CD14-positive monocyte (primary cell): Measurements from ENCODE around the gene KCNH1. TPM values are rescaled to one million over a fixed set of nuclear protein-coding genes. Genes with fewer than 3 reads are reported as not detected.

Experiments
- DNase-seq, 3 donors: peaks; one replicate each; pipeline ENCODE4 v3.0.0-alpha.2; 2011 to 2022
- H2AFZ ChIP-seq: 2 replicates; pipeline ENCODE4 v1.6.0; 2012; ENCODE audit warnings: mild to moderate bottlenecking, low read depth, low read length, inconsistent platforms; ENCODE audit not compliant: insufficient read depth, poor library complexity, severe bottlenecking
- H3K27ac ChIP-seq, 2 donors: 1 replicate in 1 of 2; 2 replicates in 1 of 2; pipeline ENCODE4 v1.5.1; 2012 to 2013; ENCODE audit warnings: low read length in 2 of 2, control low read depth in 1 of 2, inconsistent platforms in 1 of 2, low read depth in 1 of 2, mild to moderate bottlenecking in 1 of 2
- H3K27me3 ChIP-seq, 2 donors: one replicate each; pipeline versions ENCODE4 v1.6.0 to v1.6.1; 2011 to 2013; ENCODE audit warnings: low read length in 2 of 2; ENCODE audit not compliant: control insufficient read depth in 2 of 2, insufficient read depth in 2 of 2
- H3K36me3 ChIP-seq, 2 donors: replicated peaks in 1 of 2; 1 replicate in 1 of 2; 2 replicates in 1 of 2; pipeline versions ENCODE4 v1.5.1 to v1.6.1; 2012 to 2013; ENCODE audit warnings: low read length in 2 of 2, control low read depth in 1 of 2, inconsistent platforms in 1 of 2, mild to moderate bottlenecking in 1 of 2; ENCODE audit not compliant: insufficient read depth in 2 of 2, control insufficient read depth in 1 of 2
- H3K4me1 ChIP-seq, 2 donors: 1 replicate in 1 of 2; 2 replicates in 1 of 2; pipeline versions ENCODE4 v1.5.1 to v1.6.1; 2012 to 2013; ENCODE audit warnings: low read length in 2 of 2, control low read depth in 1 of 2, inconsistent platforms in 1 of 2, mild to moderate bottlenecking in 1 of 2, moderate library complexity in 1 of 2; ENCODE audit not compliant: insufficient read depth in 2 of 2, control insufficient read depth in 1 of 2
- H3K4me2 ChIP-seq: replicated peaks from 2 replicates; pipeline ENCODE3; 2012; ENCODE audit warnings: low read length, moderate library complexity, mild to moderate bottlenecking; ENCODE audit not compliant: poor library complexity, severe bottlenecking; ENCODE audit errors: extremely low read depth
- H3K4me3 ChIP-seq, 3 experiments: fragments of 200-600 bp in 1 of 3; sonication (generic) in 1 of 3; replicated peaks in 1 of 3; 1 replicate in 2 of 3; 2 replicates in 1 of 3; pipeline ENCODE4 v1.5.1; 2011 to 2013; ENCODE audit warnings: low read length in 3 of 3, mild to moderate bottlenecking in 3 of 3, control low read depth in 2 of 3, low read depth in 2 of 3, inconsistent platforms in 1 of 3, moderate library complexity in 1 of 3
- H3K79me2 ChIP-seq: 2 replicates; pipeline ENCODE4 v1.6.0; 2012; ENCODE audit warnings: mild to moderate bottlenecking, control low read depth, inconsistent platforms, low read length, moderate library complexity; ENCODE audit not compliant: insufficient read depth
- H3K9ac ChIP-seq: 2 replicates; pipeline ENCODE4 v1.6.0; 2017; ENCODE audit warnings: low read length, mild to moderate bottlenecking; ENCODE audit not compliant: insufficient read depth, poor library complexity, severe bottlenecking
- H3K9me3 ChIP-seq, 2 donors: replicated peaks in 1 of 2; 1 replicate in 1 of 2; 2 replicates in 1 of 2; pipeline versions ENCODE4 v1.5.1 to v1.6.1; 2012 to 2013; ENCODE audit warnings: low read length in 2 of 2, control low read depth in 1 of 2; ENCODE audit not compliant: control insufficient read depth in 1 of 2, insufficient read depth in 1 of 2
- H4K20me1 ChIP-seq: 2 replicates; pipeline ENCODE4 v1.6.0; 2012; ENCODE audit warnings: mild to moderate bottlenecking, low read length, control low read depth, moderate library complexity; ENCODE audit not compliant: insufficient read depth
- H3K27ac Mint-ChIP-seq, 7 donors: one replicate each; pipeline ENCODE4 v1.8.0; 2020; ENCODE audit warnings: mild to moderate bottlenecking in 7 of 7, mixed read lengths in 7 of 7, moderate library complexity in 6 of 7, inconsistent platforms in 2 of 7
- H3K27me3 Mint-ChIP-seq, 3 donors: one replicate each; pipeline ENCODE4 v1.8.0; 2021 to 2022; ENCODE audit warnings: low read depth in 3 of 3, mild to moderate bottlenecking in 3 of 3, mixed read lengths in 3 of 3, moderate library complexity in 3 of 3, inconsistent platforms in 1 of 3
- H3K36me3 Mint-ChIP-seq, 2 donors: one replicate each; pipeline ENCODE4 v1.8.0; 2020; ENCODE audit warnings: mixed read lengths in 2 of 2, inconsistent platforms in 1 of 2, mild to moderate bottlenecking in 1 of 2
- H3K4me1 Mint-ChIP-seq: one replicate; pipeline ENCODE4 v1.8.0; 2020; ENCODE audit warnings: mild to moderate bottlenecking, mixed read lengths
- H3K4me3 Mint-ChIP-seq, 2 donors: one replicate each; pipeline ENCODE4 v1.8.0; 2020; ENCODE audit warnings: mild to moderate bottlenecking in 2 of 2, mixed read lengths in 2 of 2, moderate library complexity in 1 of 2
- H3K9me3 Mint-ChIP-seq, 7 donors: one replicate each; pipeline ENCODE4 v1.8.0; 2020 to 2022; ENCODE audit warnings: mixed read lengths in 7 of 7, mild to moderate bottlenecking in 6 of 7, moderate library complexity in 6 of 7, inconsistent platforms in 2 of 7
- WGBS: methylation state at CpG from one replicate; pipeline ENCODE4 v1.1.5; 2013; ENCODE audit warnings: missing lambda C conversion rate; ENCODE audit not compliant: insufficient coverage; 5-methylcytosine and 5-hydroxymethylcytosine counted together
- intact Hi-C, 2 donors: fragments of 100-400 bp; cut with micrococcal nuclease; formaldehyde crosslinking; loops; one replicate each; pipeline versions ENCODE4 v1.15.0 to v1.15.1; 2023
- polyA plus RNA-seq, 3 donors: library from polyadenylated mRNA; depleted of rRNA in 1 of 3; unstranded in 2 of 3; stranded (reverse) in 1 of 3; fragments of 300-500 nt in 2 of 3; fragments of >200 nt in 1 of 3; fragmentation: Illumina TruSeq in 2 of 3; gene quantifications; 1 replicate in 2 of 3; 2 replicates in 1 of 3; pipeline ENCODE4 v1.2.3, GENCODE V29; 2012 to 2021
- TF ChIP-seq, protein P1 (sequence below): fragments of 200-600 bp; IDR thresholded peaks from one replicate; pipeline ENCODE4 v1.8.0; 2022; ENCODE audit warnings: antibody characterized with exemption, mild to moderate bottlenecking

Gene KCNH1
- polyA plus RNA-seq, 3 donors: not detected

DNA sequence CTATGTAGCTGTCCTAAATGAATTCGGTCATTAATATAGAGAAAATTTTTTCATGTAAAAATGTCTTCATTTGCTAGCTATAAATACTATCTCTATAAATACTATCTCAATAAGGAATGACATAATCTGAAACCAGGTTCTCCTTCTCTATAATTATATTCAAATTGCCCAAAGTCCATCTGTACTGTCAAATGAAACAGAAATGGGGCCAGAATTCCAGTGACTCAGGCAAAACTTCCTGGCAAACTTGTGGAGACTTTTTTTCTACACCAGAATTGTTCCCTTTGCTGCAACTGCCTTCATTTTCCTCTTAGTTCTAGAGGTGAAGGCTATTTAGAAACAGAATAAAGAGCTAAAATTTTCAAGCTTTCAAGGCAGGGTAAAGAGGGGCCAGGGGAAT, 152.5 kb downstream of the KCNH1 start:
- H3K27ac Mint-ChIP-seq: no peak overlapping the region

DNA sequence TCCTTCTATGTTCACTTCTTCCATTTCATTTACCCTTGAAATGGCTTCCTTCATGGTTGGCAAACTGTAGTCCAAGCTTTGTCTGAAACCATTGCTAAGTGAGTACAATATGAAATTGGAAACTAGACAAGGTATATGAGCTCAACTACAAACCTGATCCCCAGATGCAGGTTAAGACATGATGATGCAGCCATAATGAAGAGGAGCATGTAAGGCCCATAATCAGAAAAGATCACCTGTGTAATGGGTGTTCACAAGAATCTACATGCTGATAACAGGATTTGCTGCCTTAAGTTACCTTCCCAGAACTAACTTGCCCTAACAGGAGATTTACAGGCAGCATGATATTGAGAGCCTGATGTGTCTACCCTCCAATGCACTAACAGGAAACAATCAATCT, 153.9 kb downstream of the KCNH1 start:
- Mint-ChIP-seq H3K27me3 (no peaks in the 10 kb centered on the region), H3K9me3 (peaks cover 3 to 9% (median 7%) of the 10 kb centered on the region in 7 donors), H3K27ac (no peak overlapping the region), H3K4me3 (no peak overlapping the region), H3K36me3 (no peaks in the 10 kb centered on the region), H3K4me1 (no peaks in the 10 kb centered on the region)
- Histone ChIP-seq H3K79me2 (no peaks in the 10 kb centered on the region), H2AFZ (no peak overlapping the region), H3K4me3 (no peak overlapping the region), H3K36me3 (no peaks in the 10 kb centered on the region), H3K9ac (no peak overlapping the region), H3K4me2 (no peak overlapping the region), H4K20me1 (no peaks in the 10 kb centered on the region), H3K4me1 (no peaks in the 10 kb centered on the region), H3K9me3 (no peaks in the 10 kb centered on the region), H3K27me3 (no peaks in the 10 kb centered on the region), H3K27ac (no peak overlapping the region)
- TF ChIP-seq, protein P1, sequence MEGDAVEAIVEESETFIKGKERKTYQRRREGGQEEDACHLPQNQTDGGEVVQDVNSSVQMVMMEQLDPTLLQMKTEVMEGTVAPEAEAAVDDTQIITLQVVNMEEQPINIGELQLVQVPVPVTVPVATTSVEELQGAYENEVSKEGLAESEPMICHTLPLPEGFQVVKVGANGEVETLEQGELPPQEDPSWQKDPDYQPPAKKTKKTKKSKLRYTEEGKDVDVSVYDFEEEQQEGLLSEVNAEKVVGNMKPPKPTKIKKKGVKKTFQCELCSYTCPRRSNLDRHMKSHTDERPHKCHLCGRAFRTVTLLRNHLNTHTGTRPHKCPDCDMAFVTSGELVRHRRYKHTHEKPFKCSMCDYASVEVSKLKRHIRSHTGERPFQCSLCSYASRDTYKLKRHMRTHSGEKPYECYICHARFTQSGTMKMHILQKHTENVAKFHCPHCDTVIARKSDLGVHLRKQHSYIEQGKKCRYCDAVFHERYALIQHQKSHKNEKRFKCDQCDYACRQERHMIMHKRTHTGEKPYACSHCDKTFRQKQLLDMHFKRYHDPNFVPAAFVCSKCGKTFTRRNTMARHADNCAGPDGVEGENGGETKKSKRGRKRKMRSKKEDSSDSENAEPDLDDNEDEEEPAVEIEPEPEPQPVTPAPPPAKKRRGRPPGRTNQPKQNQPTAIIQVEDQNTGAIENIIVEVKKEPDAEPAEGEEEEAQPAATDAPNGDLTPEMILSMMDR: no peak
- no peak for DNase-seq
- intact Hi-C loops: no loop called here

More for the DNA sequence above, 152.5 kb downstream of the KCNH1 start:
- no peak overlapping the region for H3K9ac ChIP-seq
- H3K27ac ChIP-seq: no peak overlapping the region
- no peak for DNase-seq
- WGBS: no CpG with 5 or more reads among the region's 1 CpG
- TF ChIP-seq, protein P1: no peak
- no peaks in the 10 kb centered on the region for H3K27me3 ChIP-seq
- H3K36me3 Mint-ChIP-seq: no peaks in the 10 kb centered on the region
- no peaks in the 10 kb centered on the region for H3K79me2 ChIP-seq
- no peaks in the 10 kb centered on the region for H3K4me1 ChIP-seq
- peaks cover 3 to 12% (median 9%) of the 10 kb centered on the region in 7 donors for H3K9me3 Mint-ChIP-seq
- H3K4me3 Mint-ChIP-seq: no peak overlapping the region
- H3K4me3 ChIP-seq: no peak overlapping the region
- H3K36me3 ChIP-seq: no peaks in the 10 kb centered on the region
- H3K4me1 Mint-ChIP-seq: no peaks in the 10 kb centered on the region
- peaks cover 0 to 2% (median 0%) of the 10 kb centered on the region in 3 donors for H3K27me3 Mint-ChIP-seq
- H3K9me3 ChIP-seq: no peaks in the 10 kb centered on the region
- H4K20me1 ChIP-seq: no peaks in the 10 kb centered on the region
- no peak overlapping the region for H2AFZ ChIP-seq
- intact Hi-C loops: no loop called here
- no peak overlapping the region for H3K4me2 ChIP-seq
